Parathyroid adenoma (tissue), 2 donors: ENCODE data around the gene ARHGAP6.
A peak's percentile ranks its signal among the peaks of the same experiment; 100 is the strongest.

ENCODE experiments used
- H2AFZ ChIP-seq: fragments of 300-600 bp; sonication (generic); one replicate; pipeline ENCODE4 v1.7.0; 2017; ENCODE audit warnings: antibody characterized with exemption, mild to moderate bottlenecking
- H3K27ac ChIP-seq: fragments of 300-600 bp; sonication (generic); one replicate; pipeline ENCODE4 v1.7.0; 2017
- H3K27me3 ChIP-seq: fragments of 300-600 bp; sonication (generic); one replicate; pipeline ENCODE4 v1.7.0; 2017; ENCODE audit warnings: low read length; ENCODE audit not compliant: control insufficient read depth, insufficient read depth
- H3K36me3 ChIP-seq: fragments of 300-600 bp; sonication (generic); one replicate; pipeline ENCODE4 v1.7.0; 2017; ENCODE audit warnings: low read length; ENCODE audit not compliant: control insufficient read depth, insufficient read depth
- H3K4me1 ChIP-seq: fragments of 300-600 bp; sonication (generic); one replicate; pipeline ENCODE4 v1.7.0; 2017; ENCODE audit warnings: control low read depth
- H3K4me2 ChIP-seq: fragments of 300-600 bp; sonication (generic); one replicate; pipeline ENCODE4 v1.7.0; 2017; ENCODE audit warnings: low read length
- H3K4me3 ChIP-seq: fragments of 300-600 bp; sonication (generic); one replicate; pipeline ENCODE4 v1.7.0; 2017; ENCODE audit warnings: low read depth, low read length
- H3K79me2 ChIP-seq: fragments of 300-600 bp; sonication (generic); one replicate; pipeline ENCODE4 v1.7.0; 2017; ENCODE audit warnings: control low read depth
- H3K9ac ChIP-seq: fragments of 300-600 bp; sonication (generic); one replicate; pipeline ENCODE4 v1.7.0; 2017; ENCODE audit warnings: mild to moderate bottlenecking
- H3K9me3 ChIP-seq: fragments of 300-600 bp; sonication (generic); one replicate; pipeline ENCODE4 v1.7.0; 2017; ENCODE audit warnings: low read length; ENCODE audit not compliant: control insufficient read depth
- TF ChIP-seq, protein P1 (sequence below): fragments of 300-600 bp; sonication (generic); IDR thresholded peaks from one replicate; pipeline ENCODE4 v1.7.0; 2017; ENCODE audit warnings: antibody characterized with exemption, mild to moderate bottlenecking
- donor health status: primary hyperparathyroidism.

ARHGAP6 gene

DNA sequence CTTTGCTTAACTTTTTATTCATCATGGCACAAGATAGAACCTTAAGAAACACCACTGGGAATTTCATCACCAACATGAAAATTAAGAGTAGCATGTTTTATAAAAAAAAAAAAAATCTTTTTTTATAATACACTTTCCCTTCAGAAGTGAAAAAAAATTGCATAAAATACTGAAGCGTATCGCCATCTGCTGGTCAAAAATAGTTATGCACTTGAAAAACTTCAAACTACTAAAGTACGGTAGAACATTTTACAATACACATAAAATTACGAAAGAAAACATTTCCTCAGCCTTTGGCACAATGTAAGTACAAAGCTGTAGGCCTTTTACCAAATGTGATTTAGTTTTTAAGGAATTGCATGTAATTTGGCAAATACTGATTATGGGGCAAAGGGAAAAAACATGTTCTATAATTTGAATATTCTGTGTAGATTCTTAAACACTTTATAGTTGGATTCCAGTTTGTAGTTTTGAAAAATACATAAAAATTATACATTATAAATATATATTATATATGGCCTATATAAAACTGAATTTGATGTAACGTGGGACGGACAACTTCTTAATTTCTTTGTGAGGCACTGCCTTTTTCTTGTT lies 528.1 kb downstream of the ARHGAP6 start:
- TF ChIP-seq, protein P1, sequence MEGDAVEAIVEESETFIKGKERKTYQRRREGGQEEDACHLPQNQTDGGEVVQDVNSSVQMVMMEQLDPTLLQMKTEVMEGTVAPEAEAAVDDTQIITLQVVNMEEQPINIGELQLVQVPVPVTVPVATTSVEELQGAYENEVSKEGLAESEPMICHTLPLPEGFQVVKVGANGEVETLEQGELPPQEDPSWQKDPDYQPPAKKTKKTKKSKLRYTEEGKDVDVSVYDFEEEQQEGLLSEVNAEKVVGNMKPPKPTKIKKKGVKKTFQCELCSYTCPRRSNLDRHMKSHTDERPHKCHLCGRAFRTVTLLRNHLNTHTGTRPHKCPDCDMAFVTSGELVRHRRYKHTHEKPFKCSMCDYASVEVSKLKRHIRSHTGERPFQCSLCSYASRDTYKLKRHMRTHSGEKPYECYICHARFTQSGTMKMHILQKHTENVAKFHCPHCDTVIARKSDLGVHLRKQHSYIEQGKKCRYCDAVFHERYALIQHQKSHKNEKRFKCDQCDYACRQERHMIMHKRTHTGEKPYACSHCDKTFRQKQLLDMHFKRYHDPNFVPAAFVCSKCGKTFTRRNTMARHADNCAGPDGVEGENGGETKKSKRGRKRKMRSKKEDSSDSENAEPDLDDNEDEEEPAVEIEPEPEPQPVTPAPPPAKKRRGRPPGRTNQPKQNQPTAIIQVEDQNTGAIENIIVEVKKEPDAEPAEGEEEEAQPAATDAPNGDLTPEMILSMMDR, result peak; percentile 59
- Histone ChIP-seq H3K36me3 (no peaks in the 10 kb centered on the region), H3K4me3 (no peak overlapping the region)

DNA sequence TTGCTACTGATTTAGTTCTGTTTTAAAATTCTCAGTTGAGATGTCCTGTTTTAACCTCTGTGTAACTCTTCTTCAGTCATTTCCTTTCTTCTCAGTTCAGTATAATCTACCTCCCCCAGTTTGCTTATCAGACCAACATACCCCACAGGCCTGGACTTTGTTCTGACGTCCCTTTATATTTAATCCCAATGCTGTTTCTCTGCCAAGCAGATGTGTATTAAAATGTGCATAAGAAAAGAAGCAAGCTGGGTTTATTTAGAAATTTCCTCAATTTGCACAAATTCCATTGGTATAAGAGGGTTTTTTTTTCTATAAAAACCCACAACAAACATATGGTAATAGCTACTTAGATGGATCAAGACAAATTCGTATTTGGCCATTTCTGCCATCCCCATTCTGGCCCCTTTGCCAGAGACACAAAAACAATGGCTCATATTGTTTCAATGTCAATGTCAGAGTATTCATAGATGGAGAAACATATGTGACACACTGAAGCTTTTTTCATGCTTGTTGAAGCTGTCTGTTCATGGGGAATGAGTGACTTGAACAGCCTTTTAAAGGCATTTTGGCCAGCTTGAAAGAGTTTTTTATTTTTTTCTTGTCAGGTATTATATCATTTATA lies 530.0 kb downstream of the ARHGAP6 start:
- H3K9ac ChIP-seq, result no peak overlapping the region
- no peak overlapping the region for H3K4me2 ChIP-seq
- no peaks in the 10 kb centered on the region for H3K9me3 ChIP-seq
- no peaks in the 10 kb centered on the region for H3K27me3 ChIP-seq
- H2AFZ ChIP-seq, result no peak overlapping the region
- no peak overlapping the region for H3K27ac ChIP-seq
- H3K36me3 ChIP-seq, result no peaks in the 10 kb centered on the region
- no peaks in the 10 kb centered on the region for H3K79me2 ChIP-seq
- no peak overlapping the region for H3K4me3 ChIP-seq
- H3K4me1 ChIP-seq, result no peaks in the 10 kb centered on the region
- TF ChIP-seq, protein P1, result no peak

More for the DNA sequence above, 528.1 kb downstream of the ARHGAP6 start:
- H3K4me1 ChIP-seq, result no peaks in the 10 kb centered on the region
- H3K9ac ChIP-seq, result no peak overlapping the region
- no peaks in the 10 kb centered on the region for H3K27me3 ChIP-seq
- no peaks in the 10 kb centered on the region for H3K9me3 ChIP-seq
- no peaks in the 10 kb centered on the region for H3K79me2 ChIP-seq
- H3K27ac ChIP-seq, result no peak overlapping the region
- no peak overlapping the region for H2AFZ ChIP-seq
- no peak overlapping the region for H3K4me2 ChIP-seq

DNA sequence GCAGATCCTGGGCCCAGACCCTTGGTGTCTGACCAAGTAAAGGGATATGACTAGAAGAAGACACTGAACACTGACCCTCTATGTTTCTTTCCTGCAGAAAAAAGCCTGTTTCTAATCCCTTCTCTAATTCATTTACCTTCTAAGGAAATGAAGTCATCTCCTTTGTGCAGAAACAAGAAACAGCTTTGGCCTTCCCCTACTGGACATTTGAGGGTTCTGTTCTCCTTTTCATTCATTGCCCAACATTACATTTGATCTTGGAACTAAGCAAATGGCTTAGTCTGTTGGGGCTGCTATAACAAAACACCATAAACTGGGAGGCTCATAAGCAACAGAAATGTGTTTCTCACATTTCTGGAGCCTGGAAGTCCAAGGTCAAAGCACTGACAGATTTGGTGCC lies 534.6 kb downstream of the ARHGAP6 start:
- no peaks in the 10 kb centered on the region for H3K36me3 ChIP-seq
- H3K9me3 ChIP-seq, result no peaks in the 10 kb centered on the region
- no peaks in the 10 kb centered on the region for H3K4me1 ChIP-seq
- no peak overlapping the region for H3K4me2 ChIP-seq
- H3K79me2 ChIP-seq, result no peaks in the 10 kb centered on the region
- no peak overlapping the region for H2AFZ ChIP-seq
- H3K27me3 ChIP-seq, result no peaks in the 10 kb centered on the region
- H3K4me3 ChIP-seq, result no peak overlapping the region
- TF ChIP-seq, protein P1, result no peak
- no peak overlapping the region for H3K27ac ChIP-seq
- H3K9ac ChIP-seq, result no peak overlapping the region

DNA sequence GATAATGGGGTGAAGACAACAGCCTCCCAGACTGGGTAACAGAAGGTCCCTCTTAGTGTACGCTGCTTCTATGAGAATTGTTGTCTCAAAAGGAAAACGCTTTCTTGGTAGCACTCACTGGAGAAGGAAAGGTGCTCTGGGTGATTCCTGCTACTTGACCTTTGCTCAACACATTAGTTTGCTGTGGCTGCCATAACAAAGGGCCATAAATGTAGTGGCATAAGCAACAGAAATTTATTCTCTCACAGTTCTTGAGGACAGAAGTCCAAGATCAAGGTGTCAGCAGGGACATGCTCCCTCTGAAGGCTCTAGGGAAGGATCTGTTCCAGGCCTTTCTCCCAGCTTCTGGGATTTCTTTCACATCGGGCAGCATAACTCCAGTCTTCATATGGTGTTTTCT lies 535.6 kb downstream of the ARHGAP6 start:
- no peaks in the 10 kb centered on the region for H3K9me3 ChIP-seq
- TF ChIP-seq, protein P1, result no peak
- no peak overlapping the region for H2AFZ ChIP-seq
- H3K27ac ChIP-seq, result no peak overlapping the region
- no peak overlapping the region for H3K9ac ChIP-seq
- no peaks in the 10 kb centered on the region for H3K4me1 ChIP-seq
- no peak overlapping the region for H3K4me3 ChIP-seq
- H3K79me2 ChIP-seq, result no peaks in the 10 kb centered on the region
- H3K27me3 ChIP-seq, result no peaks in the 10 kb centered on the region
- H3K36me3 ChIP-seq, result no peaks in the 10 kb centered on the region
- no peak overlapping the region for H3K4me2 ChIP-seq
